K562 (cell line): ENCODE results near the gene PRPF8. TPM values are rescaled to one million over a fixed set of nuclear protein-coding genes. Genes with fewer than 3 reads are reported as not detected.

Source experiments
- CBFB ChIP-seq: sonication (generic); formaldehyde crosslinking; IDR thresholded peaks from 2 replicates; pipeline ENCODE4 v1.4.0; 2020; ENCODE audit warnings: mild to moderate bottlenecking, missing genetic modification reagents
- ETV1 ChIP-seq: fragments of 450-650 bp; conservative IDR thresholded peaks from 2 replicates; pipeline ENCODE4 v1.6.1; 2016; ENCODE audit warnings: missing genetic modification characterization, control low read depth, low read depth, missing compliant biosample characterization
- PHB ChIP-seq: fragments of 250-450 bp; sonication (Bioruptor Pico); IDR thresholded peaks from 2 replicates; pipeline ENCODE4 v1.5.0; 2021
- PPARD ChIP-seq: fragments of 250-450 bp; sonication (Bioruptor Pico); IDR thresholded peaks from 2 replicates; pipeline ENCODE4 v1.8.0; 2022; ENCODE audit warnings: inconsistent platforms, mild to moderate bottlenecking, moderate library complexity
- RBM25 ChIP-seq: fragments of 200-400 bp; formaldehyde crosslinking; IDR thresholded peaks from 2 replicates; pipeline ENCODE4 v1.6.1; 2018; ENCODE audit warnings: low read length, low read depth, moderate library complexity; ENCODE audit not compliant: severe bottlenecking
- SIN3B ChIP-seq: fragments of 450-650 bp; IDR thresholded peaks from 2 replicates; pipeline ENCODE4 v1.6.1; 2017; ENCODE audit warnings: low read depth, mild to moderate bottlenecking, moderate library complexity
- TCF7L2 ChIP-seq: fragments of 150-350 bp; IDR thresholded peaks from 2 replicates; pipeline ENCODE4 v1.6.1; 2016; ENCODE audit warnings: low read depth, mild to moderate bottlenecking, low read length, moderate library complexity
- ZNF140 ChIP-seq: fragments of 250-450 bp; sonication (Bioruptor Pico); IDR thresholded peaks from 2 replicates; pipeline ENCODE4 v1.8.0; 2021; ENCODE audit warnings: moderate library complexity, mild to moderate bottlenecking, inconsistent platforms
- polyA plus RNA-seq, 8 experiments: library from polyadenylated mRNA; depleted of rRNA in 4 of 8; stranded (reverse) in 5 of 8; unstranded in 3 of 8; fragments of >200 nt; fragmentation: Nextera tagmentation in 2 of 8; fragmentation: Illumina TruSeq in 1 of 8; extraction: Ambion mirVana in 2 of 8; extraction: Trizol in 1 of 8; gene quantifications; 2 replicates each; pipeline versions ENCODE4 v1.2.1 to v1.2.3, GENCODE V29; 2011 to 2014; ENCODE audit warnings: inconsistent platforms in 1 of 8, missing spikeins in 1 of 8
- total RNA-seq, 7 experiments: library from RNA; depleted of rRNA in 6 of 7; stranded (reverse); fragments of >200 nt in 6 of 7; fragmentation: Illumina TruSeq in 2 of 7; extraction: Trizol in 2 of 7; gene quantifications; 2 replicates each; pipeline versions ENCODE4 v1.2.1 to v1.2.3, GENCODE V29; 2011 to 2021; ENCODE audit warnings: low replicate concordance in 1 of 7
- TF ChIP-seq, protein P1 (sequence below): fragments of 450-650 bp; conservative IDR thresholded peaks from 2 replicates; pipeline ENCODE4 v1.6.1; 2016; ENCODE audit warnings: missing genetic modification characterization, low read depth, mild to moderate bottlenecking, control low read depth, missing compliant biosample characterization
- TF ChIP-seq, protein P2 (sequence below): fragments of 150-350 bp; IDR thresholded peaks from 2 replicates; pipeline ENCODE4 v1.6.1; 2014; ENCODE audit warnings: low read depth, mild to moderate bottlenecking, low read length, borderline replicate concordance
- TF ChIP-seq, protein P3 (sequence below): IDR thresholded peaks from 2 replicates; pipeline ENCODE4 v1.6.1; 2011; ENCODE audit not compliant: insufficient read length; ENCODE audit errors: extremely low read depth

Gene PRPF8
- total and polyA plus RNA-seq, 9 of the 15 experiments (the other 6 are each of a cell fraction or from before 2014, with no cell fraction given) = 64.3 to 294 (median 85.9) TPM

DNA sequence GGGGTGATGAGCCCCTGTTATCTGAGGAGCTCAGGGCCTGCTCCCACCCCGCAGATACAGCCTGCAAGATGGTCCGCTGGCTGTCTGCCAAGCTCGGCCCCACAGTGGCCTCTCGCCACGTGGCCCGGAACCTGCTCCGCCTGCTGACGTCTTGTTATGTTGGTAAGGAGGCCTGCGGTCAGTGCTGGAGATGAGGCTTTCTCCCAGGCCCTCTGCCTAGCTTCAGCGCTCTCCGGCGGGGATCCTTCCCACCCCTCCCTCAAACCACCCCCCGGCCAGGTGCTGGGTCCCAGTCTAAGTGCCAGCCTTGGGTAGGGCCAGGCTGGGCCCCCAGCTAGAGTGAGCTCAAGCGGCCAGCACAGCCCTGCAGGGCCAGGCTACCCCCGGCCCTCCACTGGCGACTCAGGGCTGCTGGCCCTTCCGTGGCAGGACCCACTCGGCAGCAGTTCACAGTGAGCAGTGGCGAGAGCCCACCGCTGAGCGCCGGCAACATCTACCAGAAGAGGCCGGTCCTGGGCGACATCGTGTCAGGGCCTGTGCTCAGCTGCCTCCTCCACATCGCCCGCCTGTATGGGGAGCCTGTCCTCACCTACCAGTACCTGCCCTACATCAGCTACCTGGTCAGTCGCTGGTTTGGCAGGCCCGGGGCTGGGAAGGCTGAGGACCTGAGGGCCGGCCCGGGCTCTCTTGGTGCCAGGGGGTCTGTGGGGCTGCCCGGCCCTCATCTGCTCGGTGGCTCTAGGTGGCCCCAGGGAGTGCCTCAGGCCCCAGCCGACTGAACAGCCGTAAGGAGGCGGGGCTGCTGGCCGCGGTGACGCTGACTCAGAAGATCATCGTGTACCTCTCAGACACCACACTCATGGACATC lies 45.9 kb upstream of the PRPF8 start (continued):
- TF ChIP-seq, protein P1, sequence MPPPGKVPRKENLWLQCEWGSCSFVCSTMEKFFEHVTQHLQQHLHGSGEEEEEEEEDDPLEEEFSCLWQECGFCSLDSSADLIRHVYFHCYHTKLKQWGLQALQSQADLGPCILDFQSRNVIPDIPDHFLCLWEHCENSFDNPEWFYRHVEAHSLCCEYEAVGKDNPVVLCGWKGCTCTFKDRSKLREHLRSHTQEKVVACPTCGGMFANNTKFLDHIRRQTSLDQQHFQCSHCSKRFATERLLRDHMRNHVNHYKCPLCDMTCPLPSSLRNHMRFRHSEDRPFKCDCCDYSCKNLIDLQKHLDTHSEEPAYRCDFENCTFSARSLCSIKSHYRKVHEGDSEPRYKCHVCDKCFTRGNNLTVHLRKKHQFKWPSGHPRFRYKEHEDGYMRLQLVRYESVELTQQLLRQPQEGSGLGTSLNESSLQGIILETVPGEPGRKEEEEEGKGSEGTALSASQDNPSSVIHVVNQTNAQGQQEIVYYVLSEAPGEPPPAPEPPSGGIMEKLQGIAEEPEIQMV (tag) = no peak
- TF ChIP-seq TCF7L2 (no peak), ETV1 (peak; percentile 81), CBFB (CRISPR knock-in tag) (peak; percentile 91), SIN3B (no peak), ZNF140 (CRISPR knock-in tag) (no peak), PHB (CRISPR knock-in tag) (no peak), RBM25 (no peak), PPARD (CRISPR knock-in tag) (no peak)
- TF ChIP-seq, protein P2, sequence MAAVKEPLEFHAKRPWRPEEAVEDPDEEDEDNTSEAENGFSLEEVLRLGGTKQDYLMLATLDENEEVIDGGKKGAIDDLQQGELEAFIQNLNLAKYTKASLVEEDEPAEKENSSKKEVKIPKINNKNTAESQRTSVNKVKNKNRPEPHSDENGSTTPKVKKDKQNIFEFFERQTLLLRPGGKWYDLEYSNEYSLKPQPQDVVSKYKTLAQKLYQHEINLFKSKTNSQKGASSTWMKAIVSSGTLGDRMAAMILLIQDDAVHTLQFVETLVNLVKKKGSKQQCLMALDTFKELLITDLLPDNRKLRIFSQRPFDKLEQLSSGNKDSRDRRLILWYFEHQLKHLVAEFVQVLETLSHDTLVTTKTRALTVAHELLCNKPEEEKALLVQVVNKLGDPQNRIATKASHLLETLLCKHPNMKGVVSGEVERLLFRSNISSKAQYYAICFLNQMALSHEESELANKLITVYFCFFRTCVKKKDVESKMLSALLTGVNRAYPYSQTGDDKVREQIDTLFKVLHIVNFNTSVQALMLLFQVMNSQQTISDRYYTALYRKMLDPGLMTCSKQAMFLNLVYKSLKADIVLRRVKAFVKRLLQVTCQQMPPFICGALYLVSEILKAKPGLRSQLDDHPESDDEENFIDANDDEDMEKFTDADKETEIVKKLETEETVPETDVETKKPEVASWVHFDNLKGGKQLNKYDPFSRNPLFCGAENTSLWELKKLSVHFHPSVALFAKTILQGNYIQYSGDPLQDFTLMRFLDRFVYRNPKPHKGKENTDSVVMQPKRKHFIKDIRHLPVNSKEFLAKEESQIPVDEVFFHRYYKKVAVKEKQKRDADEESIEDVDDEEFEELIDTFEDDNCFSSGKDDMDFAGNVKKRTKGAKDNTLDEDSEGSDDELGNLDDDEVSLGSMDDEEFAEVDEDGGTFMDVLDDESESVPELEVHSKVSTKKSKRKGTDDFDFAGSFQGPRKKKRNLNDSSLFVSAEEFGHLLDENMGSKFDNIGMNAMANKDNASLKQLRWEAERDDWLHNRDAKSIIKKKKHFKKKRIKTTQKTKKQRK = no peak
- TF ChIP-seq, protein P3, sequence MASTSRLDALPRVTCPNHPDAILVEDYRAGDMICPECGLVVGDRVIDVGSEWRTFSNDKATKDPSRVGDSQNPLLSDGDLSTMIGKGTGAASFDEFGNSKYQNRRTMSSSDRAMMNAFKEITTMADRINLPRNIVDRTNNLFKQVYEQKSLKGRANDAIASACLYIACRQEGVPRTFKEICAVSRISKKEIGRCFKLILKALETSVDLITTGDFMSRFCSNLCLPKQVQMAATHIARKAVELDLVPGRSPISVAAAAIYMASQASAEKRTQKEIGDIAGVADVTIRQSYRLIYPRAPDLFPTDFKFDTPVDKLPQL = no peak
